Lung (tissue), 12 donors: ENCODE data around the gene C18orf32. TPM values are rescaled to one million over a fixed set of nuclear protein-coding genes. Genes with fewer than 3 reads are reported as not detected.

ENCODE experiments used
- ATAC-seq: fragments of 200-7000 bp; cut with Tn5 transposase; one replicate; pipeline ENCODE4 v1.9.1; 2020; ENCODE audit warnings: moderate number of reproducible peaks; ENCODE audit not compliant: insufficient read depth, low FRiP score
- DNase-seq, 3 donors: peaks; one replicate each; pipeline ENCODE4 v3.0.0-alpha.2; 2013 to 2017
- H3K27ac ChIP-seq, 2 donors: one replicate each; pipeline ENCODE4 v1.5.1; 2013; ENCODE audit warnings: mild to moderate bottlenecking in 2 of 2, moderate library complexity in 2 of 2, control low read depth in 1 of 2, inconsistent platforms in 1 of 2, low read depth in 1 of 2, low read length in 1 of 2
- H3K27me3 ChIP-seq, 3 donors: one replicate each; pipeline ENCODE4 v1.5.1; 2013; ENCODE audit warnings: low read length in 2 of 3; ENCODE audit not compliant: control insufficient read depth in 3 of 3, insufficient read depth in 3 of 3
- H3K36me3 ChIP-seq, 4 donors: one replicate each; pipeline ENCODE4 v1.5.1; 2013; ENCODE audit warnings: low read length in 4 of 4, mild to moderate bottlenecking in 1 of 4, moderate library complexity in 1 of 4; ENCODE audit not compliant: control insufficient read depth in 4 of 4, insufficient read depth in 4 of 4
- H3K4me1 ChIP-seq, 5 donors: one replicate each; pipeline ENCODE4 v1.5.1; 2013; ENCODE audit warnings: low read length in 5 of 5, mild to moderate bottlenecking in 2 of 5, moderate library complexity in 1 of 5; ENCODE audit not compliant: control insufficient read depth in 5 of 5, insufficient read depth in 5 of 5
- H3K4me3 ChIP-seq: one replicate; pipeline ENCODE4 v1.5.1; 2013; ENCODE audit warnings: mild to moderate bottlenecking, control low read depth, moderate library complexity
- H3K9ac ChIP-seq, 2 donors: one replicate each; pipeline ENCODE4 v1.5.1; 2013; ENCODE audit warnings: low read length in 2 of 2, control low read depth in 1 of 2; ENCODE audit not compliant: insufficient read depth in 1 of 2
- H3K9me3 ChIP-seq, 4 donors: one replicate each; pipeline ENCODE4 v1.5.1; 2013; ENCODE audit warnings: low read length in 3 of 4, mild to moderate bottlenecking in 1 of 4, moderate library complexity in 1 of 4; ENCODE audit not compliant: control insufficient read depth in 4 of 4, insufficient read depth in 3 of 4
- CTCF ChIP-seq: IDR thresholded peaks from 2 replicates; pipeline ENCODE4 v1.5.1; 2012; ENCODE audit warnings: mild to moderate bottlenecking; ENCODE audit errors: control extremely low read depth, extremely low read depth
- WGBS, 2 donors: extraction: QIAGEN DNeasy Blood & Tissue Kit; methylation state at CpG; one replicate each; pipeline ENCODE4 v1.1.7; 2013; 5-methylcytosine and 5-hydroxymethylcytosine counted together
- polyA plus RNA-seq, 2 donors: library from polyadenylated mRNA; stranded (reverse); fragments of 200-250 nt; gene quantifications; one replicate each; pipeline ENCODE4 v1.2.1, GENCODE V29; 2013
- total RNA-seq, 2 donors: library from RNA; depleted of rRNA in 1 of 2; stranded (reverse); fragments of >200 nt in 1 of 2; gene quantifications; one replicate each; pipeline ENCODE4 v1.2.1, GENCODE V29; 2014 to 2021
- donor health status: control.
- donor health status: control.
- donor health status: Bipolar disorder and iron deficiency.
- donor health status: healthy.
- donor health status: DM: yes; HTN: yes; CAD: no.

C18orf32 gene
- total and polyA plus RNA-seq, 4 donors, result 50.9 to 81.7 (median 67.7) TPM

DNA sequence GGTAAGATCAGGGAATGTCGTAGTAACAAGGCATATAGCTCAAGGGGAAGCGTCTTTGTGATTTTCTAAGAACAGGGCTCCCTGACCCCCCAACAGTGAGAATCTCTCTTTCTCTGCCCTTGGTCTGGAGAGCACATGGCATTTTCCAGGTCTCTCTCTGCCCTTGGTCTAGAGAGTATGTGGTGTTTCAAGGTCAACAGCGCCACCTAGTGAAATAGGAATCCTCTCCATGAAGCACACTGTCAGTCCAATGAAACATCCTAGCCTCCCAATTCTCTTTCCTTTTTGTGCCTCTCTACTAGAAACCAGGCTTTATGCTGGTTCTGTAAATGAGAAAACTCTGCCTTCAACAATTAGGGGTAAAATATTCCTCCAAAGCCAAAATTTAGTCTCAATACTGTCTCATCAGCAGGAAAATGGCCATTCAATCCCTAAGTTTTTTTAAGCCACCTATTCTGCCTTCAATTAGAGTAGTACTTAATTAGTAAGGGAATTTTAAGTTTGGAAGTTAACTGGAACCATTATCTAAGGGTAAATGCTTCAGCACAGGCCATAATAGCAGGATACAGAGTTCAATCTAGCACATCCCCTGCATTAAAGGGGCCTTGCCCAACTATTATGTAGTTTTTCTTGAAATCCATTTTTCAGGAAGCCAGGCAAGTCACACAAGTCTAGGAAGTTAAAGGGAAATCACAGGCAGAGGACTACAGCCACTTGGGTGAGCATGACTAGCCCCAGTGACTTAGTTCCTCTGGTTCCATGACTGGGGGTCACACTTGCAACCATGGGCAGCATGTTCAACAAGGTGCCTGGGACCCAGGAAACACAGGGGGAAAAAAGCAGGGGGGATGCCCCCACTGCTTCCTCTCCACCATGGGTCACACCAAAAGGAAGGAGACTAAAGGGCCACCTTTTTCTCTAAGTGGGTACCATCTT, 39.0 kb downstream of the C18orf32 start:
- no peak overlapping the region for H3K27ac ChIP-seq
- H3K27me3 ChIP-seq, result no peaks in the 10 kb centered on the region
- H3K9me3 ChIP-seq, result peaks cover 0 to 18% (median 3%) of the 10 kb centered on the region in 4 donors
- ATAC-seq (no peak), DNase-seq (no peak)
- TF ChIP-seq CTCF, result peak; percentile 37
- H3K9ac ChIP-seq, result no peak overlapping the region
- peaks cover 0 to 6% (median 2%) of the 10 kb centered on the region in 4 donors for H3K36me3 ChIP-seq
- H3K4me1 ChIP-seq, result no peaks in the 10 kb centered on the region
- 76 to 83% methylated on average over 3 of the region's 3 CpGs for WGBS, 2 donors
- H3K4me3 ChIP-seq, result no peak overlapping the region

DNA sequence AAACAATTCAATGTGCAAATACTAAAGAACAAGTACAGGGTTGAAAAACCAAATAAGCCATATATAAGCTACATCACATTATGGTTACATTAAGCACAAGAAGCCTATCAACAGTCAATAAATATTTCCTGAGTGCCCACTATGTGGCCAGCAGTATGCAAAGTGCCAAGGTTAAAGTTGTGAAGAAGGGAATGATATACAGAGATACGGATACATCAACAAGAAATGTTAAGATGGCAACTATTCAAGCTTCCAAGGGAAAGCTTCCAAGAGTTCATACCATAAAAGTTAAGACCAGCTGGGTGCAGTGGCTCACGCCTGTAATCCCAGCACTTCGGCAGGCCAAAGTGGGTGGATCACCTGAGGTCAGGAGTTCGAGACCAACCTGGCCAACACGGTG, 40.6 kb downstream of the C18orf32 start:
- no peaks in the 10 kb centered on the region for H3K27me3 ChIP-seq
- no peak for ATAC-seq
- 86 to 95% methylated on average over 5 of the region's 5 CpGs for WGBS, 2 donors

GRCh38 chr18:49444581-49444980, 42.5 kb downstream of the C18orf32 start:
- 80 to 94% methylated on average over 3 of the region's 3 CpGs for WGBS, 2 donors
- no peak for TF ChIP-seq CTCF
- H3K27me3 ChIP-seq, result no peaks in the 10 kb centered on the region
- DNase-seq, result no peak
- H3K36me3 ChIP-seq, result peaks cover 0 to 4% (median 1%) of the 10 kb centered on the region in 4 donors
- no peak overlapping the region for H3K9ac ChIP-seq
- H3K27ac ChIP-seq, result no peak overlapping the region
- H3K4me3 ChIP-seq, result no peak overlapping the region
- H3K9me3 ChIP-seq, result peaks cover 0 to 16% (median 3%) of the 10 kb centered on the region in 4 donors
- H3K4me1 ChIP-seq, result no peaks in the 10 kb centered on the region
- ATAC-seq, result no peak

More for the DNA sequence above, 40.6 kb downstream of the C18orf32 start:
- Histone ChIP-seq H3K4me1 (no peaks in the 10 kb centered on the region), H3K9ac (no peak overlapping the region), H3K27ac (no peak overlapping the region), H3K36me3 (peaks cover 0 to 6% (median 1%) of the 10 kb centered on the region in 4 donors), H3K9me3 (peaks cover 0 to 16% (median 3%) of the 10 kb centered on the region in 4 donors), H3K4me3 (no peak overlapping the region)
- DNase-seq, result no peak
- TF ChIP-seq CTCF, result no peak
